Parathyroid adenoma (tissue), 2 donors: Measurements from ENCODE around the gene KAZN.

Experiments used
- H2AFZ ChIP-seq: fragments of 300-600 bp; sonication (generic); one replicate; pipeline ENCODE4 v1.7.0; 2017; ENCODE audit warnings: antibody characterized with exemption, mild to moderate bottlenecking
- H3K27ac ChIP-seq: fragments of 300-600 bp; sonication (generic); one replicate; pipeline ENCODE4 v1.7.0; 2017
- H3K27me3 ChIP-seq: fragments of 300-600 bp; sonication (generic); one replicate; pipeline ENCODE4 v1.7.0; 2017; ENCODE audit warnings: low read length; ENCODE audit not compliant: control insufficient read depth, insufficient read depth
- H3K36me3 ChIP-seq: fragments of 300-600 bp; sonication (generic); one replicate; pipeline ENCODE4 v1.7.0; 2017; ENCODE audit warnings: low read length; ENCODE audit not compliant: control insufficient read depth, insufficient read depth
- H3K4me1 ChIP-seq: fragments of 300-600 bp; sonication (generic); one replicate; pipeline ENCODE4 v1.7.0; 2017; ENCODE audit warnings: control low read depth
- H3K4me2 ChIP-seq: fragments of 300-600 bp; sonication (generic); one replicate; pipeline ENCODE4 v1.7.0; 2017; ENCODE audit warnings: low read length
- H3K4me3 ChIP-seq: fragments of 300-600 bp; sonication (generic); one replicate; pipeline ENCODE4 v1.7.0; 2017; ENCODE audit warnings: low read depth, low read length
- H3K79me2 ChIP-seq: fragments of 300-600 bp; sonication (generic); one replicate; pipeline ENCODE4 v1.7.0; 2017; ENCODE audit warnings: control low read depth
- H3K9ac ChIP-seq: fragments of 300-600 bp; sonication (generic); one replicate; pipeline ENCODE4 v1.7.0; 2017; ENCODE audit warnings: mild to moderate bottlenecking
- H3K9me3 ChIP-seq: fragments of 300-600 bp; sonication (generic); one replicate; pipeline ENCODE4 v1.7.0; 2017; ENCODE audit warnings: low read length; ENCODE audit not compliant: control insufficient read depth
- CTCF ChIP-seq: fragments of 300-600 bp; sonication (generic); IDR thresholded peaks from one replicate; pipeline ENCODE4 v1.7.0; 2017; ENCODE audit warnings: antibody characterized with exemption, mild to moderate bottlenecking
- donor health status: primary hyperparathyroidism.

KAZN gene

DNA sequence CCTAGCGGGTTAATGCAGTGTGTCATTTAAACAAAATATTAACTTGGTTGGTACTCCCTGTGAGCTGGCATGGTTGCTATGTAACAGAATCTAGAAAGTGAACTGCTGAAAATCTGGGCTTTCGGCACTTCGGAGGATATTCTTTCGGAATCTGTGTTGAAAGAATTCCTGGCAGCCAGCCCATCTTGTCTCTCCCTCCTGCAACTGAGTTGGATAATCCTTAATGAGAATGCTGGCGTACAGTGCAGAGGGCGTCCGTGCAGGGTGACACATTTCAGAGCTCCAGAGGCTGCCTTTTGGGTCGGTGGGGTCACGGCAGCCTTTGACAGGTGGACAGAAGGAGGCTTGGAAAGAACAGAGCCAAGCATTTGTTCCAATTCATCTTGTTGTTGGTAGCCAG is 3.7 kb downstream of the KAZN start:
- Histone ChIP-seq H3K9ac (no peak overlapping the region), H3K27me3 (no peaks in the 10 kb centered on the region), H3K27ac (no peak overlapping the region), H3K79me2 (no peaks in the 10 kb centered on the region), H3K36me3 (no peaks in the 10 kb centered on the region), H3K4me1 (no peaks in the 10 kb centered on the region), H2AFZ (no peak overlapping the region), H3K9me3 (no peaks in the 10 kb centered on the region), H3K4me3 (no peak overlapping the region), H3K4me2 (no peak overlapping the region)
- no peak for TF ChIP-seq CTCF

DNA sequence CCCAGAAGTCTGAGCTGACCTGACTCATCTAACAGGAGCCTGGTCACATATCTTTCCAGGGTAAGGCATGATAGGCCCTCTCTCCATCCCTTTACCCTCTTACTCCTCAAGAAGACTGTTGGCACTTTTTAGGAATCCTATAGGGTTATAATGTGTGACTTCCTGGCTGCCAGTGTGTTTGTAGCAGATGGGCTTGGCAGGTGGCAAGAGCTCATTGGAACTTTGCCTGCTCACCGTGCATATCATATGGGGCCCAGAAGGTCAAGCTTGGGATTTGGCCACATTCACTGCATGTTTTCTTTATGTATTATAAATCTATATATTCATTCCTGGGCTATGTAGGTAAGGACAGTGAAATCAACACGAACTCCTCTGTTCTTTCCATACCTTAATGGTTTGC is 5.2 kb downstream of the KAZN start:
- no peaks in the 10 kb centered on the region for H3K27me3 ChIP-seq
- H3K4me3 ChIP-seq, result no peak overlapping the region
- H3K79me2 ChIP-seq, result no peaks in the 10 kb centered on the region
- H2AFZ ChIP-seq, result no peak overlapping the region
- no peak overlapping the region for H3K27ac ChIP-seq
- TF ChIP-seq CTCF, result no peak
- no peaks in the 10 kb centered on the region for H3K36me3 ChIP-seq
- H3K4me2 ChIP-seq, result no peak overlapping the region
- no peaks in the 10 kb centered on the region for H3K4me1 ChIP-seq
- no peaks in the 10 kb centered on the region for H3K9me3 ChIP-seq
- H3K9ac ChIP-seq, result no peak overlapping the region

- no peaks in the 10 kb centered on the region for H3K36me3 ChIP-seq
- no peak overlapping the region for H2AFZ ChIP-seq
- TF ChIP-seq CTCF, result no peak
Measured at GRCh38 chr1:14604414-14604813, 5.9 kb downstream of the KAZN start.

GRCh38 chr1:14605945-14606344 is 7.5 kb downstream of the KAZN start:
- H3K36me3 ChIP-seq, result no peaks in the 10 kb centered on the region
- H3K4me3 ChIP-seq, result no peak overlapping the region
- H3K9ac ChIP-seq, result no peak overlapping the region
- H3K9me3 ChIP-seq, result no peaks in the 10 kb centered on the region
- no peaks in the 10 kb centered on the region for H3K27me3 ChIP-seq
- no peaks in the 10 kb centered on the region for H3K4me1 ChIP-seq
- TF ChIP-seq CTCF, result no peak
- no peaks in the 10 kb centered on the region for H3K79me2 ChIP-seq
- no peak overlapping the region for H3K4me2 ChIP-seq
- no peak overlapping the region for H2AFZ ChIP-seq
- no peak overlapping the region for H3K27ac ChIP-seq

More at GRCh38 chr1:14604414-14604813, 5.9 kb downstream of the KAZN start:
- H3K27ac ChIP-seq, result no peak overlapping the region
- H3K4me1 ChIP-seq, result no peaks in the 10 kb centered on the region
- no peaks in the 10 kb centered on the region for H3K27me3 ChIP-seq
- H3K79me2 ChIP-seq, result no peaks in the 10 kb centered on the region
- no peak overlapping the region for H3K9ac ChIP-seq
- H3K9me3 ChIP-seq, result no peaks in the 10 kb centered on the region
- no peak overlapping the region for H3K4me3 ChIP-seq
- no peak overlapping the region for H3K4me2 ChIP-seq

DNA sequence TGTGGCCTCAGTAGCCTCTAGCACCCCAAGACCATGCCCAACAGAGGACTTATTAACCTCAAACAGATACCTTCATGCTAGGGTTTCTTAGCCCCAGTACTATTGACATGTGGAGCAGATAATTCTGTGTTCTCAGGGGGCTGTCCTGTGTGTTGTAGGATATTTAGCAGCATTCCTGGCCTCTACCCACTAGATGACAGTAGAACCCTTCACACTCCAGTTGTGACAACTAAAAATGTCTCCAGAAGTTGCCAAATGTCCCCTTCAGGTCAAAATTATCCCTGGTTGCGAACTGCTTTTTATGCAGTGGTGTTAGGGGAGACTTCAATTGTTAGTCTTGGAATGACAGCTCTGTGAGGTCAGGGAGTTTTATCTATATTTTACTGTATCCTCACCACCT is 8.1 kb downstream of the KAZN start:
- no peaks in the 10 kb centered on the region for H3K27me3 ChIP-seq
- no peaks in the 10 kb centered on the region for H3K79me2 ChIP-seq

More for the DNA sequence above, 8.1 kb downstream of the KAZN start:
- Histone ChIP-seq H3K9me3 (no peaks in the 10 kb centered on the region), H3K27ac (no peak overlapping the region), H3K36me3 (no peaks in the 10 kb centered on the region), H3K4me2 (no peak overlapping the region), H2AFZ (no peak overlapping the region), H3K4me1 (no peaks in the 10 kb centered on the region), H3K9ac (no peak overlapping the region), H3K4me3 (no peak overlapping the region)
- peak; percentile 6 for TF ChIP-seq CTCF
